ENCODE measurements around the gene TTLL5.

TTLL5 gene

DNA sequence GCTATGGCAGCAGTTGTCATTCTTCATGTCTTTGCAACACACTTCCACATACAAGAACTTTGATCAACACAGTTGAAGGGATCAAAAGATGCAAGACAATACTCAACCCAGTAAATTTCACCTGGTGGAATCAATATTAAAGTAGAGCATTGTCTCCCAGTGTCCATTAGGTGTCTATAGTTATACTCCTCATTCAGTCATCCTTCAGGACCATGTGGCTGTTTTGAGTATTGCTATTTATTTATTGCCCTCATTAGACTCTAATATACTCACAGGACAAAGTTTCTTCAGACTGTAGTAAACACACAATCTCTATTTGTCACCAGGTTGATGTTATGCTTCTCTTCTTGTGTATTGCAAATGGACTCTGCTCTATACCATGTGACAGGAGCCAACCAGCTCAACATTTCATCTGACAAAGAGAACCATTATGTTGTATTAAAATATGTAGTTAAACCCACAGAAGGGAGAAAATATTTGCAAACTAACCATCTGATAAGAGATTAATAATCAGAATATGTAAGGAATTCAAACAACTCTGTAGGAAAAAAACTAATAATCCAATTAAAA lies 174.2 kb downstream of the TTLL5 start:
- Histone ChIP-seq H3K27ac (ENCODE audit: low read depth, low read length) (no peak overlapping the region), H3K9ac (ENCODE audit: low read length) (no peak overlapping the region), H3K4me3 (ENCODE audit: insufficient read depth, low read length, poor library complexity, severe bottlenecking) (no peak overlapping the region), H3F3A (ENCODE audit: insufficient read depth) (no peaks in the 10 kb centered on the region), H3K79me2 (ENCODE audit: insufficient read depth, low read length) (no peaks in the 10 kb centered on the region), H3K9me2 (replicated peaks; ENCODE audit: insufficient read depth, low read length) (no peaks in the 10 kb centered on the region), H3K9me3 (ENCODE audit: insufficient read depth, low read length) (no peaks in the 10 kb centered on the region), H3K27me3 (ENCODE audit: low read length) (no peaks in the 10 kb centered on the region), H2AFZ (ENCODE audit: low read depth, low read length, severe bottlenecking) (no peak overlapping the region), H3K36me3 (ENCODE audit: low read length) (no peaks in the 10 kb centered on the region), H4K20me1 (ENCODE audit: low read depth, low read length) (no peaks in the 10 kb centered on the region), H3K4me2 (ENCODE audit: low read depth, low read length, poor library complexity, severe bottlenecking) (no peak overlapping the region)
- TF ChIP-seq, protein P1, sequence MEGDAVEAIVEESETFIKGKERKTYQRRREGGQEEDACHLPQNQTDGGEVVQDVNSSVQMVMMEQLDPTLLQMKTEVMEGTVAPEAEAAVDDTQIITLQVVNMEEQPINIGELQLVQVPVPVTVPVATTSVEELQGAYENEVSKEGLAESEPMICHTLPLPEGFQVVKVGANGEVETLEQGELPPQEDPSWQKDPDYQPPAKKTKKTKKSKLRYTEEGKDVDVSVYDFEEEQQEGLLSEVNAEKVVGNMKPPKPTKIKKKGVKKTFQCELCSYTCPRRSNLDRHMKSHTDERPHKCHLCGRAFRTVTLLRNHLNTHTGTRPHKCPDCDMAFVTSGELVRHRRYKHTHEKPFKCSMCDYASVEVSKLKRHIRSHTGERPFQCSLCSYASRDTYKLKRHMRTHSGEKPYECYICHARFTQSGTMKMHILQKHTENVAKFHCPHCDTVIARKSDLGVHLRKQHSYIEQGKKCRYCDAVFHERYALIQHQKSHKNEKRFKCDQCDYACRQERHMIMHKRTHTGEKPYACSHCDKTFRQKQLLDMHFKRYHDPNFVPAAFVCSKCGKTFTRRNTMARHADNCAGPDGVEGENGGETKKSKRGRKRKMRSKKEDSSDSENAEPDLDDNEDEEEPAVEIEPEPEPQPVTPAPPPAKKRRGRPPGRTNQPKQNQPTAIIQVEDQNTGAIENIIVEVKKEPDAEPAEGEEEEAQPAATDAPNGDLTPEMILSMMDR (IDR thresholded peaks at IDR 0.05; ENCODE audit: insufficient read depth, low read length, poor library complexity, severe bottlenecking) = no peak
- no peak for TF ChIP-seq EZH2phosphoT487 (conservative IDR thresholded peaks at IDR 0.05; ENCODE audit: low read length)

DNA sequence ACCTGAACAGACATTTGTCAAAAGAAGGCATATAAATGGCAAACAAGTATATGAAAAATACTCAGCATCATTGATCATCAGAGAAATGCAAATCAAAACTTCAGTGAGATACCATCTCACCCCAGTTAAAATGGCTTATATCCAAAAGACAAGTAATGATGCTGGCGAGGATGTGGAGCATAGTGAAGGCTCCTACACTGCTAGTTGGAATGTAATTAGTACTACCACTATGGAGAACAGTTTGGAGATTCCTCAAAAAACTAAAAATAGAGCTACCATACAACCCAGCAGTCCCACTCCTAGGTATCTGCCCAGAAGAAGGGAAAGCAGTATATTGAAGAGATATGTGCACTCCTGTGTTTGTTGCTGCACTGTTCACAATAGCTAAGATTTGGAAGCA lies 174.7 kb downstream of the TTLL5 start:
- Histone ChIP-seq H3K9me2 (replicated peaks; ENCODE audit: insufficient read depth, low read length) (no peaks in the 10 kb centered on the region), H3F3A (ENCODE audit: insufficient read depth) (no peaks in the 10 kb centered on the region), H2AFZ (ENCODE audit: low read depth, low read length, severe bottlenecking) (no peak overlapping the region), H3K9ac (ENCODE audit: low read length) (no peak overlapping the region), H3K36me3 (ENCODE audit: low read length) (no peaks in the 10 kb centered on the region), H3K4me2 (ENCODE audit: low read depth, low read length, poor library complexity, severe bottlenecking) (no peak overlapping the region), H4K20me1 (ENCODE audit: low read depth, low read length) (no peaks in the 10 kb centered on the region), H3K27ac (ENCODE audit: low read depth, low read length) (no peak overlapping the region), H3K9me3 (ENCODE audit: insufficient read depth, low read length) (no peaks in the 10 kb centered on the region), H3K4me3 (ENCODE audit: insufficient read depth, low read length, poor library complexity, severe bottlenecking) (no peak overlapping the region), H3K79me2 (ENCODE audit: insufficient read depth, low read length) (no peaks in the 10 kb centered on the region), H3K27me3 (ENCODE audit: low read length) (no peaks in the 10 kb centered on the region)
- no peak for TF ChIP-seq EZH2phosphoT487 (conservative IDR thresholded peaks at IDR 0.05; ENCODE audit: low read length)
- TF ChIP-seq, protein P1 (IDR thresholded peaks at IDR 0.05; ENCODE audit: insufficient read depth, low read length, poor library complexity, severe bottlenecking) = no peak

DNA sequence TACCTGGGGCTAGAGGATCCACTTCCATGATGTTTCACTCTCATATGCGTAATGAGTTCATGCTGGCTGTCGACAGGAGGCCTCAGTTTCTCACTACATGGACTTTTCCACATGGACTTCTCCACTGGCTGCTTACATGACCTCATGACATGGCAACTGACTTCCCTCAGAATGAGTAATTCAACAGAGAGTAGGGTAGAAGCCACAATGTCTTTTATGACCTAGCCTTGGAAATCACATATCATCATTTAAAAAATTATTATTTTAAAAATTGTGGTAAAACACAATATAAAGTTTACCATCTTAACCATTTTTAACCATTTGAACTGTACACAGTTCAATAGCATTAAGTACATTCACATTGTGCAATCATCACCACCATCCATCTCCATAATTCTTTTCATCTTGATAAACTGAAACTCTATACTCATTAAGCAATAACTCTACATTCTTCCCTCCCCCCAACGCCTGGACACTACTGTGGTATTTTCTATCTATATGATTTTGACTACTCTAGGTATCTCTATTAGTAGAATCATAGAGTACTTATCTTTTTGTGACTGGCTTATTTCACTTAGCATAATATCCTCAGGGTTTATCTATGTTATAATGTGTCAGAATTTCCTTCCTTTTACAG lies 176.2 kb downstream of the TTLL5 start:
- H3K36me3 ChIP-seq (ENCODE audit: low read length) = no peaks in the 10 kb centered on the region
- no peaks in the 10 kb centered on the region for H3K9me3 ChIP-seq (ENCODE audit: insufficient read depth, low read length)
- H3K4me2 ChIP-seq (ENCODE audit: low read depth, low read length, poor library complexity, severe bottlenecking) = no peak overlapping the region
- TF ChIP-seq, protein P1 (IDR thresholded peaks at IDR 0.05; ENCODE audit: insufficient read depth, low read length, poor library complexity, severe bottlenecking) = no peak
- no peak for TF ChIP-seq EZH2phosphoT487 (conservative IDR thresholded peaks at IDR 0.05; ENCODE audit: low read length)
- no peaks in the 10 kb centered on the region for H4K20me1 ChIP-seq (ENCODE audit: low read depth, low read length)
- H3K4me3 ChIP-seq (ENCODE audit: insufficient read depth, low read length, poor library complexity, severe bottlenecking) = no peak overlapping the region
- no peaks in the 10 kb centered on the region for H3K27me3 ChIP-seq (ENCODE audit: low read length)
- no peak overlapping the region for H3K27ac ChIP-seq (ENCODE audit: low read depth, low read length)
- H3K9me2 ChIP-seq (replicated peaks; ENCODE audit: insufficient read depth, low read length) = no peaks in the 10 kb centered on the region
- no peak overlapping the region for H2AFZ ChIP-seq (ENCODE audit: low read depth, low read length, severe bottlenecking)
- H3F3A ChIP-seq (ENCODE audit: insufficient read depth) = no peaks in the 10 kb centered on the region
- no peaks in the 10 kb centered on the region for H3K79me2 ChIP-seq (ENCODE audit: insufficient read depth, low read length)
- H3K9ac ChIP-seq (ENCODE audit: low read length) = no peak overlapping the region

All from SU-DHL-6 (cell line).